HCT116 (cell line): Measurements from ENCODE around the gene EEF1A2. TPM values are rescaled to one million over a fixed set of nuclear protein-coding genes. Genes with fewer than 3 reads are reported as not detected.

ENCODE experiments used
- ATAC-seq: fragments of 200-7000 bp; cut with Tn5 transposase; 2 replicates; pipeline ENCODE4 v1.9.1; 2020; ENCODE audit warnings: mild to moderate bottlenecking, moderate library complexity
- BruUV-seq: library from RNA; stranded (reverse); fragments of 400-500 nt; replicated peaks from 2 replicates; lab custom pipeline; 2021; lab: Mats Ljungman, UMichigan
- CTCF ChIA-PET: fragments of 300-600 bp; sonication (Branson Sonifier 250); formaldehyde crosslinking; loops from one replicate; lab custom pipeline; 2021; ENCODE audit warnings: antibody characterized with exemption; lab: Charles Lee
- POLR2A ChIA-PET: fragments of 300-600, 350-600 bp; sonication (Branson Sonifier 250); formaldehyde crosslinking; loops from one replicate; lab custom pipeline; 2021; ENCODE audit warnings: antibody characterized with exemption; lab: Charles Lee
- RAD21 ChIA-PET, 2 experiments: fragments of 300-600 bp; sonication (Branson Sonifier 250); formaldehyde crosslinking; loops; one replicate each; lab custom pipeline; 2023; ENCODE audit warnings: low total read pairs in 2 of 2; ENCODE audit not compliant: uncharacterized antibody in 2 of 2, unreplicated experiment in 2 of 2, low non-redundant PET in 1 of 2; lab: Charles Lee
- DNase-seq: peaks from one replicate; pipeline ENCODE4 v3.0.0-alpha.2; 2010; ENCODE audit warnings: low read depth, low spot score
- H2AFZ ChIP-seq: fragments of 200-600 bp; shearing (Covaris generic), sonication (generic); 2 replicates; pipeline ENCODE4 v1.6.1; 2017; ENCODE audit warnings: low read depth, mixed run types, mixed read lengths, antibody characterized with exemption, low read length; ENCODE audit not compliant: poor library complexity, severe bottlenecking
- H3K27ac ChIP-seq: 2 replicates; pipeline ENCODE4 v1.5.1; 2012; ENCODE audit warnings: low read depth, low read length
- H3K27me3 ChIP-seq: fragments of 200-600 bp; sonication (generic); 2 replicates; pipeline ENCODE4 v1.6.1; 2016; ENCODE audit warnings: mixed run types, low read length, mixed read lengths; ENCODE audit not compliant: insufficient read depth
- H3K36me3 ChIP-seq, 2 experiments: fragments of 200-500 bp in 1 of 2; fragments of 200-600 bp in 1 of 2; sonication (Bioruptor generic) in 1 of 2; sonication (generic) in 1 of 2; 2 replicates each; pipeline versions ENCODE4 v1.5.1 to v1.6.1; 2014 to 2016; ENCODE audit warnings: low read length in 2 of 2, inconsistent platforms in 1 of 2, mixed read lengths in 1 of 2, mixed run types in 1 of 2; ENCODE audit not compliant: insufficient read depth in 2 of 2, control insufficient read depth in 1 of 2
- H3K4me1 ChIP-seq, 2 experiments: fragments of 200-600 bp in 1 of 2; sonication (generic) in 1 of 2; 2 replicates each; pipeline versions ENCODE4 v1.5.1 to v1.6.1; 2012 to 2017; ENCODE audit warnings: low read length in 2 of 2, inconsistent platforms in 1 of 2, mild to moderate bottlenecking in 1 of 2, mixed read lengths in 1 of 2, mixed run types in 1 of 2, moderate library complexity in 1 of 2; ENCODE audit not compliant: insufficient read depth in 2 of 2, control insufficient read depth in 1 of 2
- H3K4me2 ChIP-seq: fragments of 200-600 bp; sonication (generic); 2 replicates; pipeline ENCODE4 v1.6.1; 2017; ENCODE audit warnings: mixed run types, low read length, mixed read lengths
- H3K4me3 ChIP-seq, 2 experiments: fragments of 200-600 bp in 1 of 2; sonication (generic) in 1 of 2; replicated peaks in 1 of 2; 2 replicates each; pipeline ENCODE4 v1.5.1; 2011 to 2016; ENCODE audit warnings: low read length in 2 of 2, control low read depth in 1 of 2, low read depth in 1 of 2, mild to moderate bottlenecking in 1 of 2, mixed read lengths in 1 of 2, mixed run types in 1 of 2
- H3K79me2 ChIP-seq: fragments of 200-600 bp; sonication (generic); 2 replicates; pipeline ENCODE4 v1.6.1; 2017; ENCODE audit warnings: mild to moderate bottlenecking, mixed run types, low read length, moderate library complexity, mixed read lengths; ENCODE audit not compliant: insufficient read depth
- H3K9ac ChIP-seq: fragments of 200-600 bp; sonication (generic); 2 replicates; pipeline ENCODE4 v1.6.1; 2016; ENCODE audit warnings: low read length, mixed read lengths
- H3K9me2 ChIP-seq: fragments of 200-600 bp; sonication (generic), shearing (Covaris generic); 2 replicates; pipeline ENCODE4 v1.6.1; 2017; ENCODE audit warnings: mixed run types, mild to moderate bottlenecking, moderate library complexity; ENCODE audit not compliant: insufficient read depth
- H3K9me3 ChIP-seq, 2 experiments: fragments of 200-500 bp in 1 of 2; fragments of 200-600 bp in 1 of 2; sonication (Bioruptor generic) in 1 of 2; sonication (generic) in 1 of 2; 2 replicates each; pipeline ENCODE4 v1.6.1; 2014 to 2017; ENCODE audit warnings: low read length in 2 of 2, mixed read lengths in 2 of 2, inconsistent platforms in 1 of 2, low read depth in 1 of 2, mild to moderate bottlenecking in 1 of 2, mixed run types in 1 of 2, moderate library complexity in 1 of 2; ENCODE audit not compliant: control insufficient read depth in 1 of 2, insufficient read depth in 1 of 2
- H4K20me1 ChIP-seq: fragments of 200-600 bp; sonication (generic), shearing (Covaris generic); 2 replicates; pipeline ENCODE4 v1.6.1; 2017; ENCODE audit warnings: mixed run types, mild to moderate bottlenecking, moderate library complexity; ENCODE audit not compliant: insufficient read depth
- CEBPB ChIP-seq: IDR thresholded peaks from 2 replicates; pipeline ENCODE4 v1.6.1; 2012; ENCODE audit warnings: low read depth
- CTCF ChIP-seq, 3 experiments: fragments of 200-600 bp in 1 of 3; sonication (generic) in 1 of 3; IDR thresholded peaks in 2 of 3; conservative IDR thresholded peaks in 1 of 3; 2 replicates each; pipeline ENCODE4 v1.5.1; 2012 to 2017; ENCODE audit warnings: low read depth in 2 of 3, low read length in 2 of 3, antibody characterized with exemption in 1 of 3, borderline replicate concordance in 1 of 3, control low read depth in 1 of 3, mild to moderate bottlenecking in 1 of 3, mixed read lengths in 1 of 3, mixed run types in 1 of 3, moderate library complexity in 1 of 3; ENCODE audit not compliant: insufficient read depth in 1 of 3
- EGR1 ChIP-seq: IDR thresholded peaks from 2 replicates; pipeline ENCODE4 v1.6.1; 2012; ENCODE audit warnings: low read depth
- ELF1 ChIP-seq: IDR thresholded peaks from 2 replicates; pipeline ENCODE4 v1.6.1; 2012; ENCODE audit warnings: low read depth, borderline replicate concordance
- EZH2 ChIP-seq: fragments of 200-600 bp; sonication (generic); IDR thresholded peaks from 2 replicates; pipeline ENCODE4 v1.6.1; 2017; ENCODE audit warnings: antibody characterized with exemption, mixed run types
- EZH2phosphoT487 ChIP-seq: fragments of 200-600 bp; IDR thresholded peaks from 2 replicates; pipeline ENCODE4 v1.6.1; 2018; ENCODE audit warnings: antibody characterized with exemption, borderline replicate concordance
- FOSL1 ChIP-seq: IDR thresholded peaks from 2 replicates; pipeline ENCODE4 v1.6.1; 2012; ENCODE audit warnings: low read depth
- JUND ChIP-seq: IDR thresholded peaks from 2 replicates; pipeline ENCODE4 v1.6.1; 2012
- MAX ChIP-seq: IDR thresholded peaks from 2 replicates; pipeline ENCODE4 v1.6.1; 2012
- POLR2A ChIP-seq: IDR thresholded peaks from 2 replicates; pipeline ENCODE4 v1.7.0; 2011; ENCODE audit warnings: borderline replicate concordance; ENCODE audit not compliant: insufficient read depth, insufficient read length; ENCODE audit errors: extremely low read depth
- POLR2AphosphoS5 ChIP-seq: IDR thresholded peaks from 2 replicates; pipeline ENCODE4 v1.6.1; 2011; ENCODE audit warnings: mild to moderate bottlenecking, low read depth, low read length, moderate library complexity
- RAD21 ChIP-seq: IDR thresholded peaks from 2 replicates; pipeline ENCODE4 v1.6.1; 2012; ENCODE audit warnings: low read depth, mild to moderate bottlenecking
- SIN3A ChIP-seq: IDR thresholded peaks from 2 replicates; pipeline ENCODE4 v1.6.1; 2012; ENCODE audit warnings: low read depth
- SP1 ChIP-seq: IDR thresholded peaks from 2 replicates; pipeline ENCODE4 v1.6.1; 2012; ENCODE audit warnings: low read depth
- SRF ChIP-seq: IDR thresholded peaks from 2 replicates; pipeline ENCODE4 v1.6.1; 2012; ENCODE audit warnings: low read depth
- ZFX ChIP-seq: fragments of 450-650 bp; IDR thresholded peaks from 2 replicates; pipeline ENCODE4 v1.6.1; 2017
- ZNF274 ChIP-seq: fragments of 200-500 bp; sonication (Bioruptor generic); IDR thresholded peaks from 2 replicates; pipeline ENCODE4 v1.6.1; 2014; ENCODE audit warnings: mild to moderate bottlenecking, low read depth, low read length, inconsistent platforms
- intact Hi-C: fragments of 100-400 bp; cut with micrococcal nuclease; formaldehyde crosslinking; loops from 2 replicates; pipeline ENCODE4 v1.10.0; 2022
- total RNA-seq: library from RNA; stranded (reverse); gene quantifications from one replicate; pipeline ENCODE4 v1.2.1, GENCODE V29; 2021; ENCODE audit not compliant: unreplicated experiment
- TF ChIP-seq, protein P1 (sequence below): IDR thresholded peaks from 2 replicates; pipeline ENCODE4 v1.6.1; 2011; ENCODE audit warnings: mild to moderate bottlenecking, low read length, moderate library complexity; ENCODE audit not compliant: insufficient replicate concordance; ENCODE audit errors: extremely low read depth
- TF ChIP-seq, protein P2 (sequence below): IDR thresholded peaks from 2 replicates; pipeline ENCODE4 v1.6.1; 2012; ENCODE audit warnings: low read depth

The EEF1A2 gene
- total RNA-seq, 1 experiment from 2014 or later, result 454 TPM

GRCh38 chr20:63519668-63520503 lies 21.0 kb upstream of the EEF1A2 start:
- peaks cover 6 to 24% of the 10 kb centered on the region in 2 experiments for H3K36me3 ChIP-seq
- H3K4me2 ChIP-seq, result peak overlapping the region; percentile 93
- peak overlapping the region; percentile 89 to 97 for H3K4me3 ChIP-seq
- H3K9me2 ChIP-seq, result no peaks in the 10 kb centered on the region
- ChIA-PET POLR2A (interaction anchor here (0.6 to 2.1 kb wide), 5 partner anchors 11 to 25 kb away, joined by 3 to 10 read pairs (median 7); partner anchors contain the start of gene PTK6), CTCF (interaction anchor here (1.0 to 1.9 kb wide), 3 partner anchors 17 to 454 kb away, joined by 4 to 9 read pairs (median 5); partner anchors contain the start of gene PTK6), RAD21 (interaction anchor here (0.6 to 1.0 kb wide), 3 partner anchors 11 to 36 kb away, joined by 3 read pairs; no protein-coding TSS in a partner anchor)
- BruUV-seq, result TSS peak; percentile 77
- intact Hi-C loops, result no loop called here
- peak overlapping the region; percentile 98 for H3K27ac ChIP-seq
- peaks cover 5 to 35% of the 10 kb centered on the region in 2 experiments; a peak in 3 of 4 replicates for H3K4me1 ChIP-seq
- H3K79me2 ChIP-seq, result peaks cover 21% of the 10 kb centered on the region
- H4K20me1 ChIP-seq, result no peaks in the 10 kb centered on the region
- DNase-seq (no peak), ATAC-seq (peak; percentile 69)
- peak overlapping the region; percentile 26 for H2AFZ ChIP-seq
- peaks cover 5 to 7% of the 10 kb centered on the region in 2 experiments; a peak in 2 of 4 replicates for H3K9me3 ChIP-seq
- H3K27me3 ChIP-seq, result no peaks in the 10 kb centered on the region
- H3K9ac ChIP-seq, result peak overlapping the region; percentile 94
- TF ChIP-seq SP1, result 0 out of 2 replicates have a peak, but pooled peaks have one; percentile 1
- TF ChIP-seq ELF1, result no peak
- TF ChIP-seq EZH2phosphoT487, result no peak
- TF ChIP-seq MAX, result peak; percentile 26; the same call in 1 of the 2 replicates
- TF ChIP-seq, protein P1, sequence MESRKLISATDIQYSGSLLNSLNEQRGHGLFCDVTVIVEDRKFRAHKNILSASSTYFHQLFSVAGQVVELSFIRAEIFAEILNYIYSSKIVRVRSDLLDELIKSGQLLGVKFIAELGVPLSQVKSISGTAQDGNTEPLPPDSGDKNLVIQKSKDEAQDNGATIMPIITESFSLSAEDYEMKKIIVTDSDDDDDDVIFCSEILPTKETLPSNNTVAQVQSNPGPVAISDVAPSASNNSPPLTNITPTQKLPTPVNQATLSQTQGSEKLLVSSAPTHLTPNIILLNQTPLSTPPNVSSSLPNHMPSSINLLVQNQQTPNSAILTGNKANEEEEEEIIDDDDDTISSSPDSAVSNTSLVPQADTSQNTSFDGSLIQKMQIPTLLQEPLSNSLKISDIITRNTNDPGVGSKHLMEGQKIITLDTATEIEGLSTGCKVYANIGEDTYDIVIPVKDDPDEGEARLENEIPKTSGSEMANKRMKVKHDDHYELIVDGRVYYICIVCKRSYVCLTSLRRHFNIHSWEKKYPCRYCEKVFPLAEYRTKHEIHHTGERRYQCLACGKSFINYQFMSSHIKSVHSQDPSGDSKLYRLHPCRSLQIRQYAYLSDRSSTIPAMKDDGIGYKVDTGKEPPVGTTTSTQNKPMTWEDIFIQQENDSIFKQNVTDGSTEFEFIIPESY, result no peak
- no peak for TF ChIP-seq ZNF274
- TF ChIP-seq POLR2A, result peak; percentile 12
- peak; percentile 90 for TF ChIP-seq EGR1
- no peak for TF ChIP-seq FOSL1
- TF ChIP-seq ZFX, result no peak
- no peak for TF ChIP-seq SIN3A
- no peak for TF ChIP-seq CEBPB
- TF ChIP-seq POLR2AphosphoS5, result peak; percentile 22
- TF ChIP-seq JUND, result no peak
- TF ChIP-seq SRF, result no peak
- TF ChIP-seq CTCF (IDR thresholded peaks at IDR 0.05 in 2 of 3, conservative IDR thresholded peaks at IDR 0.05 in 1 of 3; ENCODE audit: borderline replicate concordance in 1 of 3, insufficient read depth in 1 of 3, low read depth in 2 of 3, low read length in 2 of 3), result peak in 1 of 3 experiments; percentile 22; a peak in 1 of 6 replicates
- TF ChIP-seq EZH2, result no peak
- peak; percentile 6; the same call in 1 of the 2 replicates for TF ChIP-seq RAD21
- TF ChIP-seq, protein P2, sequence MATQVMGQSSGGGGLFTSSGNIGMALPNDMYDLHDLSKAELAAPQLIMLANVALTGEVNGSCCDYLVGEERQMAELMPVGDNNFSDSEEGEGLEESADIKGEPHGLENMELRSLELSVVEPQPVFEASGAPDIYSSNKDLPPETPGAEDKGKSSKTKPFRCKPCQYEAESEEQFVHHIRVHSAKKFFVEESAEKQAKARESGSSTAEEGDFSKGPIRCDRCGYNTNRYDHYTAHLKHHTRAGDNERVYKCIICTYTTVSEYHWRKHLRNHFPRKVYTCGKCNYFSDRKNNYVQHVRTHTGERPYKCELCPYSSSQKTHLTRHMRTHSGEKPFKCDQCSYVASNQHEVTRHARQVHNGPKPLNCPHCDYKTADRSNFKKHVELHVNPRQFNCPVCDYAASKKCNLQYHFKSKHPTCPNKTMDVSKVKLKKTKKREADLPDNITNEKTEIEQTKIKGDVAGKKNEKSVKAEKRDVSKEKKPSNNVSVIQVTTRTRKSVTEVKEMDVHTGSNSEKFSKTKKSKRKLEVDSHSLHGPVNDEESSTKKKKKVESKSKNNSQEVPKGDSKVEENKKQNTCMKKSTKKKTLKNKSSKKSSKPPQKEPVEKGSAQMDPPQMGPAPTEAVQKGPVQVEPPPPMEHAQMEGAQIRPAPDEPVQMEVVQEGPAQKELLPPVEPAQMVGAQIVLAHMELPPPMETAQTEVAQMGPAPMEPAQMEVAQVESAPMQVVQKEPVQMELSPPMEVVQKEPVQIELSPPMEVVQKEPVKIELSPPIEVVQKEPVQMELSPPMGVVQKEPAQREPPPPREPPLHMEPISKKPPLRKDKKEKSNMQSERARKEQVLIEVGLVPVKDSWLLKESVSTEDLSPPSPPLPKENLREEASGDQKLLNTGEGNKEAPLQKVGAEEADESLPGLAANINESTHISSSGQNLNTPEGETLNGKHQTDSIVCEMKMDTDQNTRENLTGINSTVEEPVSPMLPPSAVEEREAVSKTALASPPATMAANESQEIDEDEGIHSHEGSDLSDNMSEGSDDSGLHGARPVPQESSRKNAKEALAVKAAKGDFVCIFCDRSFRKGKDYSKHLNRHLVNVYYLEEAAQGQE, result no peak
